Activated T-helper 1 cell treated with anti-CD3 and anti-CD28 coated beads, Interleukin-12 subunit alpha, Interleukin-12 subunit beta, Interleukin-2, Interleukin-4 antibody, amounts not matched to agents 30 ng/mL and 10 ng/mL and 1 ng/mL, durations not matched to agents 14 hours and 24 hours and 36 hours (primary cell): ENCODE results near the gene PSAPL1. TPM values are rescaled to one million over a fixed set of nuclear protein-coding genes. Genes with fewer than 3 reads are reported as not detected.

Source experiments
- DNase-seq: peaks from one replicate; pipeline ENCODE4 v3.0.0; 2021; ENCODE audit warnings: low spot score
- H3K27ac Mint-ChIP-seq: one replicate; pipeline ENCODE4 v1.8.0; 2021; ENCODE audit warnings: mild to moderate bottlenecking, mixed read lengths
- H3K27me3 Mint-ChIP-seq: one replicate; pipeline ENCODE4 v1.8.0; 2022; ENCODE audit warnings: mild to moderate bottlenecking, moderate library complexity, mixed read lengths; ENCODE audit not compliant: insufficient read depth
- H3K36me3 Mint-ChIP-seq: one replicate; pipeline ENCODE4 v1.8.0; 2021; ENCODE audit warnings: low read depth, mixed read lengths
- H3K4me1 Mint-ChIP-seq: one replicate; pipeline ENCODE4 v1.8.0; 2021; ENCODE audit warnings: low read depth, mixed read lengths
- H3K4me3 Mint-ChIP-seq: one replicate; pipeline ENCODE4 v1.8.0; 2021; ENCODE audit warnings: mild to moderate bottlenecking, moderate library complexity, mixed read lengths
- H3K9me3 Mint-ChIP-seq: one replicate; pipeline ENCODE4 v1.8.0; 2021; ENCODE audit warnings: mixed read lengths
- intact Hi-C: fragments of 100-400 bp; cut with micrococcal nuclease; formaldehyde crosslinking; loops from one replicate; pipeline ENCODE4 v1.15.1; 2024
- total RNA-seq: library from RNA; stranded (reverse); gene quantifications from 2 replicates; pipeline ENCODE4 v1.2.3, GENCODE V29; 2022

PSAPL1 gene
- total RNA-seq, 1 donor from 2014 or later: not detected

DNA sequence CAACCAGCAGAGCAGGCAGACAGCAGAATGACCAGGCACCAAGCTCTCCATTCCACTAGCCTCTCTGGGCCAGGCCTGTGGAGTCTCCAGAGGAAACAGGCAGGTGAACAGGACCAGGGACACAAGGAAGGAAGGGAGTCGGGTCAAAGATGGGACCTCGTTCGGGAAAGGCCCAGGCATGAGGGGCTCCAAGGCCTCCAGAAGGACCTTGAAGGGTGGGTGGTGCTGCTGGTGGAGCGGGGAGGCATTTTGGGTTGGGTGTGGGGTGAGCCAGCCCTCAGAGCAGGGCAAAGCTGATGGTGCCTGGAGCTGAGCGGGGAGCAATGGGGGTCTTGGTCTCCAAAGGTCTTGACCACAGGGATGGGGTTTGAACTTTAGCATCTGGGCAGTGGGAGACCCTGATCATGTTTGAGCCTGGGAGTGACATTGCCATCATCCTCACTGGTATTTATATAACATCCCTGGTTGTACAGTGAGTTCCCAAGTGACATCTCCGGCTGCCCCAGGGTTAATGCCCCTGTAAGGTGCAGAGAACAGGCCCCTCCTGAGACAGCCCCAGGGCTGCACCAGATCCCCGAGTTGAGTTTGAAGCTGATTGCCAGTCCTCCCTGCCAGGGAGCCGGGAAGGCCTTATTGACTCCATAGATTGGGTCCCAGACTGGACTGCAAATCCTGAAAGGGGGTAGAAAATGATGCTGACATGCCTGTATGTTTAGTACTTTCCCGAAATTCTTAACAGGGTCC, 52.7 kb downstream of the PSAPL1 start:
- intact Hi-C loops: no loop called here

GRCh38 chr4:7381221-7381889, 53.4 kb downstream of the PSAPL1 start:
- Mint-ChIP-seq H3K9me3 (peaks cover 17% of the 10 kb centered on the region), H3K4me3 (no peak overlapping the region), H3K4me1 (no peaks in the 10 kb centered on the region), H3K27me3 (peaks cover 7% of the 10 kb centered on the region), H3K27ac (no peak overlapping the region), H3K36me3 (no peaks in the 10 kb centered on the region)
- no peak for DNase-seq
- intact Hi-C loops: no loop called here

More for the DNA sequence above, 52.7 kb downstream of the PSAPL1 start:
- Mint-ChIP-seq H3K27ac (no peak overlapping the region), H3K36me3 (no peaks in the 10 kb centered on the region), H3K9me3 (peaks cover 18% of the 10 kb centered on the region), H3K27me3 (peaks cover 7% of the 10 kb centered on the region), H3K4me1 (no peaks in the 10 kb centered on the region), H3K4me3 (no peak overlapping the region)
- no peak for DNase-seq

Other genes with a start within 250 kb of the PSAPL1 start
- gene SORCS2, start 242.4 kb downstream of the PSAPL1 start, total RNA-seq: not detected in 2 replicates